ENCODE data around the gene ADAP2. TPM values are rescaled to one million over a fixed set of nuclear protein-coding genes. Genes with fewer than 3 reads are reported as not detected.

Gene ADAP2

GRCh38 chr17:31004160-31004559, 82.4 kb downstream of the ADAP2 start:
- H2BK15ac ChIP-seq (replicated peaks; ENCODE audit: low read depth): no peak overlapping the region
- no peaks in the 10 kb centered on the region for H3K4me1 ChIP-seq (ENCODE audit: control insufficient read depth, low read depth, low read length)
- no peak overlapping the region for H4K5ac ChIP-seq (ENCODE audit: low read length)
- no peaks in the 10 kb centered on the region for H3K27me3 ChIP-seq (ENCODE audit: insufficient read depth, low read length, poor library complexity)
- H3K4ac ChIP-seq (ENCODE audit: low read depth, low read length): no peak overlapping the region
- no peak overlapping the region for H2BK5ac ChIP-seq (ENCODE audit: low read length)
- no peaks in the 10 kb centered on the region for H3K79me1 ChIP-seq (ENCODE audit: low read length)
- H4K8ac ChIP-seq (ENCODE audit: low read depth, low read length): no peak overlapping the region
- H3K4me3 ChIP-seq (ENCODE audit: low read length): no peak overlapping the region
- no peak overlapping the region for H3K27ac ChIP-seq (ENCODE audit: low read depth, low read length)
- H2AK5ac ChIP-seq (ENCODE audit: low read length): no peak overlapping the region
- H3K56ac ChIP-seq (ENCODE audit: low read length): no peak overlapping the region
- no peak overlapping the region for H3K18ac ChIP-seq (ENCODE audit: low read length)
- H3K23ac ChIP-seq (ENCODE audit: low read length): no peak overlapping the region
- H3K4me2 ChIP-seq (ENCODE audit: low read length): no peak overlapping the region
- H3K36me3 ChIP-seq (ENCODE audit: control insufficient read depth, insufficient read depth, low read length): no peaks in the 10 kb centered on the region
- no peaks in the 10 kb centered on the region for H3K79me2 ChIP-seq (ENCODE audit: control insufficient read depth, insufficient read depth, low read length)
- no CpG with 5 or more reads among the region's 2 CpGs for WGBS (ENCODE audit: extremely low coverage, insufficient coverage, low lambda C conversion rate)
- no peak for DNase-seq
- no peak overlapping the region for H3K9ac ChIP-seq (ENCODE audit: low read length)
- H2BK120ac ChIP-seq (ENCODE audit: low read depth, low read length): no peak overlapping the region

DNA sequence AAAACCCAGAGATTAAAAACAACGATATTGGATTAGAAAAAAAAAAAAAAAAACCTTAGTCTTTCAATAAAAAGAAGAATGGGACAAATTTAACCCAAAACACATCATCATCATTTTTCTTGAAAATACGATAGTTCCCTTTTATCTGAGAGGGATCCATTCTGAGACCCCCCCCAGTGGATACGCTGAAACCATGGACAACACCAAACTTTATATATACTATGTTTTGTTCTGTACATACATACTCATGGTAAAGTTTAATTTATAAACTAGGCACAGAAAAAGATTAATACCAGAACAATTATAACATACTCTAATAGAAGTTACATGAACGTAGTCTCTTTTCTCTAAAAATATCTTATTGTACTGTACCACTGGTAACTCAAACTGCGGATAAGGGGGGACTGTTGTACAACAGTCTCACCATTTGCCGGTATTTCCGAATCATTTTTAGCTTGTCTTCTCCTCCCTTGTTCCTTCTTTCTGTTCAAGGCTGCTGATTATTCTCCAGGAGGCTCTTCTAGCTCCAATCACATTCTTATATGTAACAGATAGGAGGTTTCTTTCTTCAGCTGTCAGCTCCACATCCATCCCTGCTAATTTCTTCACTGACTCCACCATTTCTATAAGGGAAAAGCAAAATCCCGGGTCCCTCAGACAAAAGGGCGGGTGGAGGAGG, 86.1 kb downstream of the ADAP2 start:
- Histone ChIP-seq H3K4me1 (ENCODE audit: control insufficient read depth, low read depth, low read length) (no peaks in the 10 kb centered on the region), H3K27ac (ENCODE audit: low read depth, low read length) (no peak overlapping the region), H3K27me3 (ENCODE audit: insufficient read depth, low read length, poor library complexity) (no peaks in the 10 kb centered on the region), H2AK5ac (ENCODE audit: low read length) (no peak overlapping the region), H2BK5ac (ENCODE audit: low read length) (no peak overlapping the region), H3K36me3 (ENCODE audit: control insufficient read depth, insufficient read depth, low read length) (no peaks in the 10 kb centered on the region), H3K79me2 (ENCODE audit: control insufficient read depth, insufficient read depth, low read length) (no peaks in the 10 kb centered on the region), H3K79me1 (ENCODE audit: low read length) (no peaks in the 10 kb centered on the region), H3K23ac (ENCODE audit: low read length) (no peak overlapping the region), H4K5ac (ENCODE audit: low read length) (no peak overlapping the region), H3K9ac (ENCODE audit: low read length) (peak overlapping the region; percentile 61), H3K56ac (ENCODE audit: low read length) (peak overlapping the region; percentile 80), H2BK15ac (replicated peaks; ENCODE audit: low read depth) (no peak overlapping the region), H3K4me2 (ENCODE audit: low read length) (peak overlapping the region; percentile 60), H2BK120ac (ENCODE audit: low read depth, low read length) (no peak overlapping the region), H3K4ac (ENCODE audit: low read depth, low read length) (no peak overlapping the region), H3K4me3 (ENCODE audit: low read length) (peak overlapping the region; percentile 45), H4K8ac (ENCODE audit: low read depth, low read length) (no peak overlapping the region), H3K18ac (ENCODE audit: low read length) (no peak overlapping the region)
- WGBS (ENCODE audit: extremely low coverage, insufficient coverage, low lambda C conversion rate): no CpG with 5 or more reads among the region's 9 CpGs
- DNase-seq: no peak

DNA sequence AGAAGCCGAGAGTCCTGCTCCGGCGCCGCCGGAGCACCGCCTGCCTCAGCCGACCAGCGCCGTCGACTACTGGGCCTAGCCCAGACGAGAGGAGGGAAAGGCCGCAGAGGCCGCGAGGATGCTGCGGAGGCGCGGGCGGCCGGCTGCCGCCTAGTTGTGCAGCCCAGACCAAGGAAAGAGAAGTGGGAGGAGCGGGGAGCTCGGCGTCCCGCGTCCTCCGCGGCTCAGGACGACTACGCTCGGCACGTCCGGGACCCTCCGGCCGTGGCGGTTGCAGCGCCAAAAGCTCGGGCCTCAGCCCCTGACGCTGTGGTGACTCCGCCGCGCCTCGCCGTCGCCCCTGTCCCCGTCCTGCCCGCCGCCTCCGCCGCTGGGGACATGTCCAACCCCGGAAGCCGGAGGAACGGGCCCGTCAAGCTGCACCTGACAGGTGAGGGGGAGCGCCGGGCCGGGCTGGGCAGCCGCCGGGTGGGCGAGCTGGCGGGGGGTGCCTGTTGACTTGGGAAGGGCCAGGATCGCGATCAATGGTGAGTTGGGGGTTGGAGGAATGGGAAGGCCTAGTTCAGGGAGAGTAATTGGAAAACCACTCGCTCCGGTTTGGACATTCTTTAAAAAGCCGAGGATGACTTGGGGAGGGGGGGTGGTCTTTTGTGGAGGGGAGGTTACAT, 86.8 kb downstream of the ADAP2 start:
- DNase-seq: peak; percentile 84
- H3K23ac ChIP-seq (ENCODE audit: low read length): no peak overlapping the region
- no peak overlapping the region for H2BK5ac ChIP-seq (ENCODE audit: low read length)
- no peak overlapping the region for H4K5ac ChIP-seq (ENCODE audit: low read length)
- H2AK5ac ChIP-seq (ENCODE audit: low read length): no peak overlapping the region
- H3K36me3 ChIP-seq (ENCODE audit: control insufficient read depth, insufficient read depth, low read length): no peaks in the 10 kb centered on the region
- H3K18ac ChIP-seq (ENCODE audit: low read length): no peak overlapping the region
- WGBS (ENCODE audit: extremely low coverage, insufficient coverage, low lambda C conversion rate): no CpG with 5 or more reads among the region's 65 CpGs
- H3K27ac ChIP-seq (ENCODE audit: low read depth, low read length): no peak overlapping the region
- peak overlapping the region; percentile 45 for H3K4me3 ChIP-seq (ENCODE audit: low read length)
- H3K4me2 ChIP-seq (ENCODE audit: low read length): peak overlapping the region; percentile 60
- H3K79me2 ChIP-seq (ENCODE audit: control insufficient read depth, insufficient read depth, low read length): no peaks in the 10 kb centered on the region
- no peak overlapping the region for H4K8ac ChIP-seq (ENCODE audit: low read depth, low read length)
- no peak overlapping the region for H2BK120ac ChIP-seq (ENCODE audit: low read depth, low read length)
- H3K27me3 ChIP-seq (ENCODE audit: insufficient read depth, low read length, poor library complexity): no peaks in the 10 kb centered on the region
- H2BK15ac ChIP-seq (replicated peaks; ENCODE audit: low read depth): no peak overlapping the region
- no peaks in the 10 kb centered on the region for H3K4me1 ChIP-seq (ENCODE audit: control insufficient read depth, low read depth, low read length)
- peak overlapping the region; percentile 61 for H3K9ac ChIP-seq (ENCODE audit: low read length)
- H3K4ac ChIP-seq (ENCODE audit: low read depth, low read length): no peak overlapping the region
- peak overlapping the region; percentile 80 for H3K56ac ChIP-seq (ENCODE audit: low read length)
- no peaks in the 10 kb centered on the region for H3K79me1 ChIP-seq (ENCODE audit: low read length)

Small RNA genes lying within 50 kb of the gene (small RNA-seq; reads per million reads assigned to genes)
- not detected for gene AC138207.3 (ENCODE audit: insufficient read depth)
- not detected for gene RN7SL138P (ENCODE audit: insufficient read depth)

Data from mesendoderm (in vitro differentiated cells).